Hepatocyte (in vitro differentiated cells): Measurements from ENCODE around the gene BACH2.

Experiments used
- CTCF ChIP-seq: fragments of 200-600 bp; sonication (generic); IDR thresholded peaks from 2 replicates; pipeline ENCODE4 v1.5.1; 2016; ENCODE audit warnings: antibody characterized with exemption, mild to moderate bottlenecking; ENCODE audit not compliant: poor library complexity
- EZH2 ChIP-seq: fragments of 200-600 bp; sonication (generic); IDR thresholded peaks from 2 replicates; pipeline ENCODE4 v1.6.1; 2016; ENCODE audit warnings: antibody characterized with exemption, mild to moderate bottlenecking, borderline replicate concordance
- EZH2phosphoT487 ChIP-seq: fragments of 200-600 bp; sonication (generic); IDR thresholded peaks from one replicate; pipeline ENCODE4 v1.6.1; 2018; ENCODE audit warnings: antibody characterized with exemption, mild to moderate bottlenecking, low read depth, moderate library complexity; ENCODE audit not compliant: unreplicated experiment, severe bottlenecking

GRCh38 chr6:90284236-90285041 is 12.2 kb downstream of the BACH2 start:
- TF ChIP-seq CTCF (no peak), EZH2 (no peak), EZH2phosphoT487 (no peak)
